AG09309 (cell line): ENCODE data around the gene P2RX7.

Experiments used
- DNase-seq: peaks from one replicate; pipeline ENCODE4 v3.0.0-alpha.2; 2010; ENCODE audit warnings: low read depth
- H3K4me3 ChIP-seq: 2 replicates; pipeline ENCODE4 v1.5.1; 2011; ENCODE audit warnings: mild to moderate bottlenecking, low read depth, low read length, moderate library complexity; ENCODE audit not compliant: control insufficient read depth
- CTCF ChIP-seq: IDR thresholded peaks from 2 replicates; pipeline ENCODE4 v1.5.1; 2011; ENCODE audit warnings: mild to moderate bottlenecking, low read depth, low read length, inconsistent platforms; ENCODE audit not compliant: insufficient read depth, control insufficient read depth; ENCODE audit errors: missing control alignments

The P2RX7 gene

GRCh38 chr12:121167951-121168350, 35.3 kb downstream of the P2RX7 start:
- H3K4me3 ChIP-seq = no peak overlapping the region
- DNase-seq = no peak
- no peak for TF ChIP-seq CTCF

- no peak for TF ChIP-seq CTCF
- no peak overlapping the region for H3K4me3 ChIP-seq
- no peak for DNase-seq
These were observed 37.5 kb downstream of the P2RX7 start for GRCh38 chr12:121170151-121170550.

GRCh38 chr12:121170611-121171260, 38.1 kb downstream of the P2RX7 start:
- DNase-seq = no peak
- no peak overlapping the region for H3K4me3 ChIP-seq
- no peak for TF ChIP-seq CTCF

- H3K4me3 ChIP-seq = no peak overlapping the region
- TF ChIP-seq CTCF = no peak
These were observed 39.5 kb downstream of the P2RX7 start for GRCh38 chr12:121172145-121172544.

DNA sequence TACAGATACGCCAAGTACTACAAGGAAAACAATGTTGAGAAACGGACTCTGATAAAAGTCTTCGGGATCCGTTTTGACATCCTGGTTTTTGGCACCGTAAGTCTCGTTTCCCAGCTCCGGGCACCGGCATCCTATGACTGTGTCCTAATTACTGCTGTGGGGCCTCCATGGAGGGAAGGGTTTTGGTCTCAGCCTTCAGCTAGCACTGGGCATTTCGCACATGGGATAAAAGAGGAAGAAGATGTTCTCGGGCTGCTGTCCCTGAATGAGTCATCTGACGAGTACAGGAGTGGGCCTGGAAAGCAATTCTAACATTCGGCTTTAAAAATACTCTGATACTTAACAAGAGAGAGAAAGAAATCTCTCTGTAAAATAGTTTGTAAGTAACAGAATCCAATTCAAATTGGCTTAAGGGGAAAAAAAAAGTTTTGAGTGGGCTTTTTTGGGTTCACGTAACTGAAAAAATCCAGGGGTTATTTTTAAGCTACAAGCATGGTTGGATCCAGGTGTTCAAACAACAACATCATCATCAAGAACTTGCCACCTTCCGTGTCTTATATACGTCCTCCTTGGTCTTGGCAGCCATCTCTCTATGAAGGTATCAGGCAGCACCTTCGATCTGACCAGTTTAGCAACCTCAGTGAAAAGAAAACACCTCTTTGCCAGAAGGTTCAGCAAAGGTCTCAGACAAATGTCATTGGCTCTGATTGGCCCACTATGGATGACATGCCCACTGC, 42.9 kb downstream of the P2RX7 start:
- TF ChIP-seq CTCF = no peak
- no peak overlapping the region for H3K4me3 ChIP-seq
- no peak for DNase-seq

More at GRCh38 chr12:121172145-121172544, 39.5 kb downstream of the P2RX7 start:
- no peak for DNase-seq

DNA sequence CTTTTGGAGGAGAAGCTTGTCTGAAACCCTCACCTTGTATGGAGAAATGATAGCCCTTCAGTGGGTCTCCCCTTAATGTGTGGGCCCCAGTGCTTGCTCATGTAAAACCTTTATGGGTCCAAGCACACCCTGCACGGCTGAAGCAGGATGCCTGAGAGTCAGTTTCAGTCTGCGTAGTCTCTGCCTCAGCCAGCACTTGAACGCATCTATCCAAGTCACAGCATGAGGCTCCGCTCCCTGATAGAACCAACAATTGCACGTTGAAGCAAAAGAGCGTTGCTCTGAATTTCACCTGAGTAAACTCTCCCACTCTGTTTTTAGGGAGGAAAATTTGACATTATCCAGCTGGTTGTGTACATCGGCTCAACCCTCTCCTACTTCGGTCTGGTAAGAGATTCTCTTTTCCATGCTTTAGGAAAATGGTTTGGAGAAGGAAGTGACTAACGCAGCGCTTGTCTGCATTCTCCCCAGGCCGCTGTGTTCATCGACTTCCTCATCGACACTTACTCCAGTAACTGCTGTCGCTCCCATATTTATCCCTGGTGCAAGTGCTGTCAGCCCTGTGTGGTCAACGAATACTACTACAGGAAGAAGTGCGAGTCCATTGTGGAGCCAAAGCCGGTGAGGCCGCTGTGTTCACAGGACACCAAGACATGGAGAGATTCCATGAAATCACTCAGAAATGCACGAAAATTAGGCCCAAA, 44.3 kb downstream of the P2RX7 start:
- H3K4me3 ChIP-seq = no peak overlapping the region
- no peak for TF ChIP-seq CTCF
- DNase-seq = no peak
